Neural cell (in vitro differentiated cells): ENCODE measurements around the gene SOCS3. TPM values are rescaled to one million over a fixed set of nuclear protein-coding genes. Genes with fewer than 3 reads are reported as not detected.

Source experiments
- H2AFZ ChIP-seq: fragments of 200-600, 300-800 bp; sonication (generic), shearing (Covaris generic); 2 replicates; pipeline ENCODE4 v1.6.0; 2014; ENCODE audit warnings: low read depth, mild to moderate bottlenecking, antibody characterized with exemption, low read length, moderate library complexity
- H3F3A ChIP-seq: fragments of 200-600 bp; shearing (Covaris generic); 2 replicates; pipeline ENCODE4 v1.6.1; 2016; ENCODE audit warnings: mild to moderate bottlenecking, moderate library complexity, mixed read lengths, antibody characterized with exemption, low read length; ENCODE audit not compliant: insufficient read depth, poor library complexity, severe bottlenecking
- H3K27ac ChIP-seq: fragments of 200-600, 300-800 bp; sonication (generic), shearing (Covaris generic); 2 replicates; pipeline ENCODE4 v1.5.1; 2014; ENCODE audit warnings: mild to moderate bottlenecking, low read length, moderate library complexity
- H3K27me3 ChIP-seq: fragments of 300-800, 200-600 bp; sonication (generic), shearing (Covaris generic); 2 replicates; pipeline ENCODE4 v1.6.0; 2014; ENCODE audit warnings: mild to moderate bottlenecking, low read depth, low read length, moderate library complexity; ENCODE audit not compliant: insufficient read depth
- H3K36me3 ChIP-seq: fragments of 300-800, 200-600 bp; sonication (generic), shearing (Covaris generic); 2 replicates; pipeline ENCODE4 v1.5.1; 2014; ENCODE audit warnings: mild to moderate bottlenecking, antibody characterized with exemption, low read length, moderate library complexity; ENCODE audit not compliant: insufficient read depth
- H3K4me2 ChIP-seq: fragments of 300-800, 200-600 bp; sonication (generic), shearing (Covaris generic); 2 replicates; pipeline ENCODE4 v1.6.0; 2014; ENCODE audit warnings: mild to moderate bottlenecking, low read length
- H3K4me3 ChIP-seq: fragments of 300-800, 200-600 bp; sonication (generic), shearing (Covaris generic); 2 replicates; pipeline ENCODE4 v1.5.1; 2014; ENCODE audit warnings: mild to moderate bottlenecking, low read length, moderate library complexity
- H3K79me2 ChIP-seq: fragments of 200-600 bp; shearing (Covaris generic); replicated peaks from 2 replicates; pipeline ENCODE4 v1.6.0; 2014; ENCODE audit warnings: mild to moderate bottlenecking, low read length, moderate library complexity; ENCODE audit not compliant: insufficient read depth
- H3K9ac ChIP-seq: fragments of 300-800, 200-600 bp; sonication (generic), shearing (Covaris generic); 2 replicates; pipeline ENCODE4 v1.6.1; 2016; ENCODE audit warnings: mild to moderate bottlenecking, low read length, mixed read lengths
- H3K9me2 ChIP-seq: fragments of 200-600 bp; shearing (Covaris generic); 2 replicates; pipeline ENCODE4 v1.6.1; 2016; ENCODE audit warnings: mild to moderate bottlenecking, low read length, mixed read lengths; ENCODE audit not compliant: insufficient read depth
- H3K9me3 ChIP-seq: fragments of 200-600, 300-800 bp; sonication (generic), shearing (Covaris generic); 2 replicates; pipeline ENCODE4 v1.6.1; 2016; ENCODE audit warnings: mild to moderate bottlenecking, mixed run types, low read length, moderate library complexity, mixed read lengths
- H4K20me1 ChIP-seq: fragments of 200-600 bp; shearing (Covaris generic); 2 replicates; pipeline ENCODE4 v1.6.1; 2016; ENCODE audit warnings: mild to moderate bottlenecking, mixed run types; ENCODE audit not compliant: insufficient read depth
- EP300 ChIP-seq: fragments of 450-650 bp; conservative IDR thresholded peaks from 2 replicates; pipeline ENCODE4 v1.6.1; 2014; ENCODE audit warnings: antibody characterized with exemption, mild to moderate bottlenecking, moderate library complexity; ENCODE audit not compliant: poor library complexity, severe bottlenecking
- EZH2 ChIP-seq: fragments of 200-600, 300-800 bp; shearing (Covaris generic), sonication (generic); IDR thresholded peaks from 2 replicates; pipeline ENCODE4 v1.6.1; 2014; ENCODE audit warnings: antibody characterized with exemption, low read length, borderline replicate concordance, mild to moderate bottlenecking; ENCODE audit not compliant: insufficient read depth, poor library complexity, severe bottlenecking
- MXI1 ChIP-seq: fragments of 450-650 bp; conservative IDR thresholded peaks from 2 replicates; pipeline ENCODE4 v1.6.1; 2014; ENCODE audit warnings: antibody characterized with exemption, mild to moderate bottlenecking; ENCODE audit not compliant: poor library complexity, severe bottlenecking
- POLR2AphosphoS5 ChIP-seq: IDR thresholded peaks from 2 replicates; pipeline ENCODE4 v1.6.1; 2012
- RAD21 ChIP-seq: fragments of 450-650 bp; conservative IDR thresholded peaks from 2 replicates; pipeline ENCODE4 v1.6.1; 2014; ENCODE audit warnings: antibody characterized with exemption, mild to moderate bottlenecking, moderate library complexity
- SMC3 ChIP-seq: fragments of 450-650 bp; conservative IDR thresholded peaks from 2 replicates; pipeline ENCODE4 v1.6.1; 2014; ENCODE audit warnings: antibody characterized with exemption, mild to moderate bottlenecking, moderate library complexity; ENCODE audit not compliant: poor library complexity
- TAF1 ChIP-seq: IDR thresholded peaks from 2 replicates; pipeline ENCODE4 v1.6.1; 2012; ENCODE audit warnings: low read depth
- polyA plus RNA-seq: library from polyadenylated mRNA; depleted of rRNA; stranded (reverse); fragments of >200 nt; gene quantifications from 2 replicates; pipeline ENCODE4 v1.2.3, GENCODE V29; 2014
- TF ChIP-seq, protein P1 (sequence below): fragments of 450-650 bp; IDR thresholded peaks from 2 replicates; pipeline ENCODE4 v1.5.1; 2014; ENCODE audit warnings: antibody characterized with exemption, mild to moderate bottlenecking, moderate library complexity; ENCODE audit not compliant: poor library complexity, severe bottlenecking
- TF ChIP-seq, protein P2 (sequence below): IDR thresholded peaks from 2 replicates; pipeline ENCODE4 v1.6.1; 2012; ENCODE audit warnings: borderline replicate concordance

Gene SOCS3
- polyA plus RNA-seq, 1 donor from 2014 or later: 5.4 TPM

DNA sequence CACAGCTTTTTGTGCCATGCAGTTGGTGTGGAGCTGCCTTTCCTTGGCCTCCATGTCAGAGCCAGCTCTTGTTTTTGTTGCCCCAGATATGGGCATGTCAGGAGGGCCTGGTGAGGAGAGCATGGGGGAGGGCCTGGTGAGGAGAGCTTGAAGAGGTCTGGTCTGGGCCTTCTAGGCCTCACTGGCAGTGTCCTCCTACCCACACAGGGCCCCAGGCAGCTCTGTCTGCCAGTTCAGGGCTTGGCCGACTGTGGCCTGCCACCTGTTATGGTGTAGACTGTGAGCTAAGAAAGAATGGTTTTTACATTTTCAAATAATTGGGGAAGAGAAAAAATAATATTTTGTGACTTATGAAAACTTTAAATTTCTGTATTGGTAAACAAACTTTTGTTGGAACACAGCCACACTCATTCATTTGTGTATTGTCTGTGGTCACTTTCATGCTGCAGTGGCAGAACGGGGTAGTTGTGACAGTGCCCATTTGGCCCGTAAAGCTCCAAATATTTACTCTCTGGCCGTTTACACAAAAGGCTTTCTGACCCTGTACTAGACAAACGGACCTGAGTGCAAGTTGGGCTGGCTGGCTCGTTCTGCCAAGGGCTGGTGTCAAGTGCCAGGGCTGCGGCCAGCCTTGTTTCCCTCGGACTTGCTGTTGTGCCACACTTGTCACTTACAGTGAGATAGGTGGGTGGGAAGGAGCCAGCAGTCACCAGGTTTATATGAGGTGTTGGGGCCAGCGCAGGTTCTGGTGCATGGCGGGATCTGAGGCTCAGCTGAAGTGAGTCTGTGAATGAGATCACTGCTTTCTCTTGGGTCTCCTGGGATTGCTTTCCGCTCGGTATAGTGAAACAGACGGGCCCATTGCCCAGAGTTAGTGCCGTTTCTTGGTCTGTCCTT, 36.8 kb upstream of the SOCS3 start:
- H2AFZ ChIP-seq: no peak overlapping the region
- H3K4me3 ChIP-seq: no peak overlapping the region
- no peaks in the 10 kb centered on the region for H3K27me3 ChIP-seq
- H3K9ac ChIP-seq: no peak overlapping the region
- no peaks in the 10 kb centered on the region for H3K9me2 ChIP-seq
- H3K79me2 ChIP-seq: no peaks in the 10 kb centered on the region
- no peaks in the 10 kb centered on the region for H4K20me1 ChIP-seq
- no peak overlapping the region for H3K4me2 ChIP-seq
- no peaks in the 10 kb centered on the region for H3K36me3 ChIP-seq
- TF ChIP-seq MXI1 (no peak), SMC3 (no peak), EP300 (no peak), RAD21 (no peak), EZH2 (no peak), TAF1 (no peak), POLR2AphosphoS5 (no peak)
- TF ChIP-seq, protein P1, sequence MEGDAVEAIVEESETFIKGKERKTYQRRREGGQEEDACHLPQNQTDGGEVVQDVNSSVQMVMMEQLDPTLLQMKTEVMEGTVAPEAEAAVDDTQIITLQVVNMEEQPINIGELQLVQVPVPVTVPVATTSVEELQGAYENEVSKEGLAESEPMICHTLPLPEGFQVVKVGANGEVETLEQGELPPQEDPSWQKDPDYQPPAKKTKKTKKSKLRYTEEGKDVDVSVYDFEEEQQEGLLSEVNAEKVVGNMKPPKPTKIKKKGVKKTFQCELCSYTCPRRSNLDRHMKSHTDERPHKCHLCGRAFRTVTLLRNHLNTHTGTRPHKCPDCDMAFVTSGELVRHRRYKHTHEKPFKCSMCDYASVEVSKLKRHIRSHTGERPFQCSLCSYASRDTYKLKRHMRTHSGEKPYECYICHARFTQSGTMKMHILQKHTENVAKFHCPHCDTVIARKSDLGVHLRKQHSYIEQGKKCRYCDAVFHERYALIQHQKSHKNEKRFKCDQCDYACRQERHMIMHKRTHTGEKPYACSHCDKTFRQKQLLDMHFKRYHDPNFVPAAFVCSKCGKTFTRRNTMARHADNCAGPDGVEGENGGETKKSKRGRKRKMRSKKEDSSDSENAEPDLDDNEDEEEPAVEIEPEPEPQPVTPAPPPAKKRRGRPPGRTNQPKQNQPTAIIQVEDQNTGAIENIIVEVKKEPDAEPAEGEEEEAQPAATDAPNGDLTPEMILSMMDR: no peak
- TF ChIP-seq, protein P2, sequence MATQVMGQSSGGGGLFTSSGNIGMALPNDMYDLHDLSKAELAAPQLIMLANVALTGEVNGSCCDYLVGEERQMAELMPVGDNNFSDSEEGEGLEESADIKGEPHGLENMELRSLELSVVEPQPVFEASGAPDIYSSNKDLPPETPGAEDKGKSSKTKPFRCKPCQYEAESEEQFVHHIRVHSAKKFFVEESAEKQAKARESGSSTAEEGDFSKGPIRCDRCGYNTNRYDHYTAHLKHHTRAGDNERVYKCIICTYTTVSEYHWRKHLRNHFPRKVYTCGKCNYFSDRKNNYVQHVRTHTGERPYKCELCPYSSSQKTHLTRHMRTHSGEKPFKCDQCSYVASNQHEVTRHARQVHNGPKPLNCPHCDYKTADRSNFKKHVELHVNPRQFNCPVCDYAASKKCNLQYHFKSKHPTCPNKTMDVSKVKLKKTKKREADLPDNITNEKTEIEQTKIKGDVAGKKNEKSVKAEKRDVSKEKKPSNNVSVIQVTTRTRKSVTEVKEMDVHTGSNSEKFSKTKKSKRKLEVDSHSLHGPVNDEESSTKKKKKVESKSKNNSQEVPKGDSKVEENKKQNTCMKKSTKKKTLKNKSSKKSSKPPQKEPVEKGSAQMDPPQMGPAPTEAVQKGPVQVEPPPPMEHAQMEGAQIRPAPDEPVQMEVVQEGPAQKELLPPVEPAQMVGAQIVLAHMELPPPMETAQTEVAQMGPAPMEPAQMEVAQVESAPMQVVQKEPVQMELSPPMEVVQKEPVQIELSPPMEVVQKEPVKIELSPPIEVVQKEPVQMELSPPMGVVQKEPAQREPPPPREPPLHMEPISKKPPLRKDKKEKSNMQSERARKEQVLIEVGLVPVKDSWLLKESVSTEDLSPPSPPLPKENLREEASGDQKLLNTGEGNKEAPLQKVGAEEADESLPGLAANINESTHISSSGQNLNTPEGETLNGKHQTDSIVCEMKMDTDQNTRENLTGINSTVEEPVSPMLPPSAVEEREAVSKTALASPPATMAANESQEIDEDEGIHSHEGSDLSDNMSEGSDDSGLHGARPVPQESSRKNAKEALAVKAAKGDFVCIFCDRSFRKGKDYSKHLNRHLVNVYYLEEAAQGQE: no peak
- H3F3A ChIP-seq: no peaks in the 10 kb centered on the region
- no peaks in the 10 kb centered on the region for H3K9me3 ChIP-seq
- no peak overlapping the region for H3K27ac ChIP-seq

DNA sequence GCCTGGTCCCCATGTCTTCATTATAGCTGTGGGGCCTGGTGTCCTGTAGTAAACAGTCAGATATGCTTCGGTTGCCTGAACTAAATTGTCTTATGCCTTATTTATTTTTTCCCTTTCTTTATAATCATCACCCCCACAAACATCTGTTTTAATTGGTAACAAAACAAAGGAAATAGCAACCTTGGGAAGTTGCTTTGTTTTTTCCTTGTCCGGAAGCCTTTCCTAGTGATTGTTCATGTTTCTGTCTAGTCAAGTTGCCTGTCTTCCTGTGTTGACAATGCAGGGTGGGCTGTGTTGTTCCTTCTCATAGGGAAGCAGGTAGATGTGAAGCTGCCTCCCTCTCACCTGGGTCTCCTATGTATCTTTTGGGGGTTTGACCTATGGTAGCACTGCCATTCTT, 35.3 kb upstream of the SOCS3 start:
- no peak overlapping the region for H3K4me2 ChIP-seq
- H3K9me3 ChIP-seq: no peaks in the 10 kb centered on the region
- H3K9me2 ChIP-seq: no peaks in the 10 kb centered on the region
- no peak overlapping the region for H3K4me3 ChIP-seq
- no peaks in the 10 kb centered on the region for H3K27me3 ChIP-seq
- no peak overlapping the region for H2AFZ ChIP-seq
- H3K79me2 ChIP-seq: no peaks in the 10 kb centered on the region
- TF ChIP-seq, protein P1: no peak
- TF ChIP-seq EP300 (no peak), RAD21 (no peak), MXI1 (no peak), SMC3 (no peak), POLR2AphosphoS5 (no peak)
- TF ChIP-seq, protein P2: no peak
- no peak overlapping the region for H3K9ac ChIP-seq
- H3F3A ChIP-seq: no peaks in the 10 kb centered on the region
- H4K20me1 ChIP-seq: no peaks in the 10 kb centered on the region
- H3K36me3 ChIP-seq: no peaks in the 10 kb centered on the region
- H3K27ac ChIP-seq: no peak overlapping the region
